CD14-positive monocyte (primary cell): ENCODE results near the gene BIRC2. TPM values are rescaled to one million over a fixed set of nuclear protein-coding genes. Genes with fewer than 3 reads are reported as not detected.
A peak's percentile ranks its signal among the peaks of the same experiment; 100 is the strongest.

Experiments used
- DNase-seq, 3 donors: peaks; one replicate each; pipeline ENCODE4 v3.0.0-alpha.2; 2011 to 2022
- H2AFZ ChIP-seq: 2 replicates; pipeline ENCODE4 v1.6.0; 2012; ENCODE audit warnings: mild to moderate bottlenecking, low read depth, low read length, inconsistent platforms; ENCODE audit not compliant: insufficient read depth, poor library complexity, severe bottlenecking
- H3K27ac ChIP-seq, 2 donors: 1 replicate in 1 of 2; 2 replicates in 1 of 2; pipeline ENCODE4 v1.5.1; 2012 to 2013; ENCODE audit warnings: low read length in 2 of 2, control low read depth in 1 of 2, inconsistent platforms in 1 of 2, low read depth in 1 of 2, mild to moderate bottlenecking in 1 of 2
- H3K27me3 ChIP-seq, 2 donors: one replicate each; pipeline versions ENCODE4 v1.6.0 to v1.6.1; 2011 to 2013; ENCODE audit warnings: low read length in 2 of 2; ENCODE audit not compliant: control insufficient read depth in 2 of 2, insufficient read depth in 2 of 2
- H3K36me3 ChIP-seq, 2 donors: replicated peaks in 1 of 2; 1 replicate in 1 of 2; 2 replicates in 1 of 2; pipeline versions ENCODE4 v1.5.1 to v1.6.1; 2012 to 2013; ENCODE audit warnings: low read length in 2 of 2, control low read depth in 1 of 2, inconsistent platforms in 1 of 2, mild to moderate bottlenecking in 1 of 2; ENCODE audit not compliant: insufficient read depth in 2 of 2, control insufficient read depth in 1 of 2
- H3K4me1 ChIP-seq, 2 donors: 1 replicate in 1 of 2; 2 replicates in 1 of 2; pipeline versions ENCODE4 v1.5.1 to v1.6.1; 2012 to 2013; ENCODE audit warnings: low read length in 2 of 2, control low read depth in 1 of 2, inconsistent platforms in 1 of 2, mild to moderate bottlenecking in 1 of 2, moderate library complexity in 1 of 2; ENCODE audit not compliant: insufficient read depth in 2 of 2, control insufficient read depth in 1 of 2
- H3K4me2 ChIP-seq: replicated peaks from 2 replicates; pipeline ENCODE3; 2012; ENCODE audit warnings: low read length, moderate library complexity, mild to moderate bottlenecking; ENCODE audit not compliant: poor library complexity, severe bottlenecking; ENCODE audit errors: extremely low read depth
- H3K4me3 ChIP-seq, 3 experiments: fragments of 200-600 bp in 1 of 3; sonication (generic) in 1 of 3; replicated peaks in 1 of 3; 1 replicate in 2 of 3; 2 replicates in 1 of 3; pipeline ENCODE4 v1.5.1; 2011 to 2013; ENCODE audit warnings: low read length in 3 of 3, mild to moderate bottlenecking in 3 of 3, control low read depth in 2 of 3, low read depth in 2 of 3, inconsistent platforms in 1 of 3, moderate library complexity in 1 of 3
- H3K79me2 ChIP-seq: 2 replicates; pipeline ENCODE4 v1.6.0; 2012; ENCODE audit warnings: mild to moderate bottlenecking, control low read depth, inconsistent platforms, low read length, moderate library complexity; ENCODE audit not compliant: insufficient read depth
- H3K9ac ChIP-seq: 2 replicates; pipeline ENCODE4 v1.6.0; 2017; ENCODE audit warnings: low read length, mild to moderate bottlenecking; ENCODE audit not compliant: insufficient read depth, poor library complexity, severe bottlenecking
- H3K9me3 ChIP-seq, 2 donors: replicated peaks in 1 of 2; 1 replicate in 1 of 2; 2 replicates in 1 of 2; pipeline versions ENCODE4 v1.5.1 to v1.6.1; 2012 to 2013; ENCODE audit warnings: low read length in 2 of 2, control low read depth in 1 of 2; ENCODE audit not compliant: control insufficient read depth in 1 of 2, insufficient read depth in 1 of 2
- H4K20me1 ChIP-seq: 2 replicates; pipeline ENCODE4 v1.6.0; 2012; ENCODE audit warnings: mild to moderate bottlenecking, low read length, control low read depth, moderate library complexity; ENCODE audit not compliant: insufficient read depth
- H3K27ac Mint-ChIP-seq, 7 donors: one replicate each; pipeline ENCODE4 v1.8.0; 2020; ENCODE audit warnings: mild to moderate bottlenecking in 7 of 7, mixed read lengths in 7 of 7, moderate library complexity in 6 of 7, inconsistent platforms in 2 of 7
- H3K27me3 Mint-ChIP-seq, 3 donors: one replicate each; pipeline ENCODE4 v1.8.0; 2021 to 2022; ENCODE audit warnings: low read depth in 3 of 3, mild to moderate bottlenecking in 3 of 3, mixed read lengths in 3 of 3, moderate library complexity in 3 of 3, inconsistent platforms in 1 of 3
- H3K36me3 Mint-ChIP-seq, 2 donors: one replicate each; pipeline ENCODE4 v1.8.0; 2020; ENCODE audit warnings: mixed read lengths in 2 of 2, inconsistent platforms in 1 of 2, mild to moderate bottlenecking in 1 of 2
- H3K4me1 Mint-ChIP-seq: one replicate; pipeline ENCODE4 v1.8.0; 2020; ENCODE audit warnings: mild to moderate bottlenecking, mixed read lengths
- H3K4me3 Mint-ChIP-seq, 2 donors: one replicate each; pipeline ENCODE4 v1.8.0; 2020; ENCODE audit warnings: mild to moderate bottlenecking in 2 of 2, mixed read lengths in 2 of 2, moderate library complexity in 1 of 2
- H3K9me3 Mint-ChIP-seq, 7 donors: one replicate each; pipeline ENCODE4 v1.8.0; 2020 to 2022; ENCODE audit warnings: mixed read lengths in 7 of 7, mild to moderate bottlenecking in 6 of 7, moderate library complexity in 6 of 7, inconsistent platforms in 2 of 7
- CTCF ChIP-seq: fragments of 200-600 bp; IDR thresholded peaks from one replicate; pipeline ENCODE4 v1.8.0; 2022; ENCODE audit warnings: antibody characterized with exemption, mild to moderate bottlenecking
- WGBS: methylation state at CpG from one replicate; pipeline ENCODE4 v1.1.5; 2013; ENCODE audit warnings: missing lambda C conversion rate; ENCODE audit not compliant: insufficient coverage; 5-methylcytosine and 5-hydroxymethylcytosine counted together
- intact Hi-C, 2 donors: fragments of 100-400 bp; cut with micrococcal nuclease; formaldehyde crosslinking; loops; one replicate each; pipeline versions ENCODE4 v1.15.0 to v1.15.1; 2023
- polyA plus RNA-seq, 3 donors: library from polyadenylated mRNA; depleted of rRNA in 1 of 3; unstranded in 2 of 3; stranded (reverse) in 1 of 3; fragments of 300-500 nt in 2 of 3; fragments of >200 nt in 1 of 3; fragmentation: Illumina TruSeq in 2 of 3; gene quantifications; 1 replicate in 2 of 3; 2 replicates in 1 of 3; pipeline ENCODE4 v1.2.3, GENCODE V29; 2012 to 2021

The BIRC2 gene
- polyA plus RNA-seq, 3 donors: 25.3 to 54.7 (median 50.2) TPM

DNA sequence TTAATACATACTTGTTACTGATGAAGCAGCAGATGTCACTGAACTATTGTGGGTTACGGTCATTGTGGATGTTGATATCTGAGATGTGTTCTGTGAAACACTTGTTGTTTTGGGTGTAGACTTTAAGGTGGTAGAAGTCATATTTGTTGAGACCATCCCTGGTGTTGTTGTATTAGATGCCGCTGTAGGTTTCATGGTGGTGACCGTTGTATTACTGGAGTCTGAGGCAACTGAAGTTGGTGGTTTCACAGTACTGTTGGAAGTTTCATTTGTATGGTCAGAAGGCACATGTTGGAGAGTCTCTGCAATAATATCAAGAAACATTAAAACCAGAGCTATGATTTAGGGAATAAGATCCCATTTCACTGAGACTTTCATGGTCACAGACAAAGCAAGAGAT is 54.9 kb downstream of the BIRC2 start:
- no peak for DNase-seq
- H3K4me1 ChIP-seq: peaks cover 0 to 4% of the 10 kb centered on the region in 2 donors
- H4K20me1 ChIP-seq: peaks cover 79% of the 10 kb centered on the region
- peaks cover 0 to 1% (median 0%) of the 10 kb centered on the region in 3 donors for H3K27me3 Mint-ChIP-seq
- no peak for TF ChIP-seq CTCF
- H3K27me3 ChIP-seq: no peaks in the 10 kb centered on the region
- H3K36me3 Mint-ChIP-seq: peaks cover 43 to 75% of the 10 kb centered on the region in 2 donors
- H3K9me3 ChIP-seq: no peaks in the 10 kb centered on the region
- peaks cover 0 to 1% (median 0%) of the 10 kb centered on the region in 7 donors for H3K9me3 Mint-ChIP-seq
- no peak overlapping the region for H3K9ac ChIP-seq
- peak overlapping the region in 1 of 7 donors; percentile 34 for H3K27ac Mint-ChIP-seq
- H3K4me3 ChIP-seq: no peak overlapping the region
- H3K4me3 Mint-ChIP-seq: no peak overlapping the region
- H2AFZ ChIP-seq: no peak overlapping the region
- H3K27ac ChIP-seq: peak overlapping the region in 1 of 2 donors; percentile 35
- intact Hi-C loops: no loop called here
- peaks cover 28% of the 10 kb centered on the region for H3K79me2 ChIP-seq
- 96% methylated on average over 3 of the region's 3 CpGs for WGBS
- H3K36me3 ChIP-seq: peaks cover 55 to 80% of the 10 kb centered on the region in 2 donors
- H3K4me2 ChIP-seq: no peak overlapping the region
- peaks cover 27% of the 10 kb centered on the region for H3K4me1 Mint-ChIP-seq

DNA sequence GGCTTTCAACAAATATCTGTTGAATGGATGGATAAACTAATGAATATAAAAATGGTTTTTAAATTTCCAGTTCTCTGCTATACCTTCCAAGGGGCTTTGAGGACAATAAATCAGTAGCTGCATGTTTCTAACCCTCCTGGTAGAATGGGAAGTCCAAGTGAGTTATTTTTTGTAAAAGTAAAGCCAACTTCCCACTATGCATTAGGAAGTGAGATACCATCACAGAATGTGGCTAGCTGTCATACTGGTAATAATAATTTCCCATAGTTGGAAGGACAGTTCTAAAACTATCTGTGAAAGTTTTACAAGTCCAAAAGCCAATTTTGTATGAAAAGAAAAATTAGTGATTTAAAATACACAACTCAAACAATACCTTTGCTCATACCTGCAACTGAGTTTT is 55.5 kb downstream of the BIRC2 start:
- no peak for DNase-seq
- Histone ChIP-seq H3K4me3 (no peak overlapping the region), H3K27me3 (no peaks in the 10 kb centered on the region), H3K36me3 (peaks cover 49 to 79% of the 10 kb centered on the region in 2 donors), H4K20me1 (peaks cover 79% of the 10 kb centered on the region), H2AFZ (no peak overlapping the region), H3K9ac (no peak overlapping the region), H3K9me3 (no peaks in the 10 kb centered on the region), H3K27ac (peak overlapping the region; percentile 25 to 35), H3K4me2 (no peak overlapping the region), H3K4me1 (peaks cover 0 to 4% of the 10 kb centered on the region in 2 donors), H3K79me2 (peaks cover 34% of the 10 kb centered on the region)
- Mint-ChIP-seq H3K36me3 (peaks cover 44 to 74% of the 10 kb centered on the region in 2 donors), H3K27ac (peak overlapping the region in 3 of 7 donors; percentile 54 to 77 (median 73)), H3K4me3 (no peak overlapping the region), H3K4me1 (peaks cover 32% of the 10 kb centered on the region), H3K27me3 (peaks cover 0 to 1% (median 0%) of the 10 kb centered on the region in 3 donors), H3K9me3 (peaks cover 0 to 3% (median 0%) of the 10 kb centered on the region in 7 donors)
- intact Hi-C loops: no loop called here
- TF ChIP-seq CTCF: no peak
